Measurements from ENCODE around the gene PLPP7. TPM values are rescaled to one million over a fixed set of nuclear protein-coding genes. Genes with fewer than 3 reads are reported as not detected.

PLPP7 gene
- polyA plus RNA-seq, 1 of the 3 experiments (the other 2 are of a cell fraction) = 8.6 TPM

GRCh38 chr9:131257266-131258025 is 32.1 kb upstream of the PLPP7 start:
- H3K9me3 ChIP-seq = no peaks in the 10 kb centered on the region
- no peak for TF ChIP-seq NFIC (IDR thresholded peaks at IDR 0.05; ENCODE audit: borderline replicate concordance)
- no peak for TF ChIP-seq SIN3A (IDR thresholded peaks at IDR 0.05; ENCODE audit: borderline replicate concordance, low read depth, low read length)
- no peak for TF ChIP-seq IRF3 (IDR thresholded peaks at IDR 0.05; ENCODE audit: low read depth, low read length)
- TF ChIP-seq USF1 (IDR thresholded peaks at IDR 0.05; ENCODE audit: borderline replicate concordance, low read depth) = no peak
- TF ChIP-seq RFX5 (IDR thresholded peaks at IDR 0.05; ENCODE audit: low read length) = no peak
- TF ChIP-seq TEAD4 (IDR thresholded peaks at IDR 0.05; ENCODE audit: borderline replicate concordance, insufficient read depth) = no peak
- TF ChIP-seq FOSL2 (IDR thresholded peaks at IDR 0.05; ENCODE audit: borderline replicate concordance, low read depth) = no peak
- TF ChIP-seq USF2 (IDR thresholded peaks at IDR 0.05; ENCODE audit: borderline replicate concordance, low read depth, low read length) = no peak
- no peak for TF ChIP-seq ELF1 (IDR thresholded peaks at IDR 0.05)
- no peak for TF ChIP-seq FOXM1 (IDR thresholded peaks at IDR 0.05; ENCODE audit: low read depth)
- no peak for TF ChIP-seq YY1 (IDR thresholded peaks at IDR 0.05; ENCODE audit: low read depth)
- no peak for TF ChIP-seq TCF12 (IDR thresholded peaks at IDR 0.05)
- TF ChIP-seq JUND (IDR thresholded peaks at IDR 0.05) = no peak
- no peak for TF ChIP-seq CHD2 (IDR thresholded peaks at IDR 0.05; ENCODE audit: low read length, partially characterized antibody)
- no peak for TF ChIP-seq EZH2phosphoT487 (IDR thresholded peaks at IDR 0.05; ENCODE audit: borderline replicate concordance, low read depth)
- TF ChIP-seq EP300 (IDR thresholded peaks at IDR 0.05; ENCODE audit: borderline replicate concordance in 1 of 2, low read depth in 1 of 2, low read length in 1 of 2) = no peak
- no peak for TF ChIP-seq RCOR1 (IDR thresholded peaks at IDR 0.05; ENCODE audit: low read length)
- TF ChIP-seq ZBTB33 (IDR thresholded peaks at IDR 0.05; ENCODE audit: borderline replicate concordance, low read depth) = no peak
- CTCF ChIA-PET = interaction anchor here (0.7 to 2.7 kb wide), 3 partner anchors 42 to 200 kb away, joined by 3 to 10 read pairs (median 3); no protein-coding TSS in a partner anchor
- no peak overlapping the region for H3K4me3 ChIP-seq (ENCODE audit: low read depth in 2 of 2, low read length in 1 of 2)
- no peak overlapping the region for H3K9ac ChIP-seq
- DNase-seq = no peak
- WGBS (ENCODE audit: low lambda C conversion rate) = 92% methylated on average over 13 of the region's 15 CpGs
- peaks cover 5 to 11% of the 10 kb centered on the region in 2 experiments; a peak in 2 of 4 replicates for H3K4me1 ChIP-seq (ENCODE audit: control insufficient read depth in 1 of 2, insufficient read depth in 2 of 2, low read depth in 1 of 2, low read length in 1 of 2)
- no peaks in the 10 kb centered on the region for H3K27me3 ChIP-seq (ENCODE audit: insufficient read depth)
- POLR2A ChIA-PET = no interaction called here
- no peaks in the 10 kb centered on the region for H3K9me2 ChIP-seq
- H3K79me2 ChIP-seq (ENCODE audit: insufficient read depth) = no peaks in the 10 kb centered on the region
- H3K4me2 ChIP-seq = no peak overlapping the region
- no peak overlapping the region for H2AFZ ChIP-seq (ENCODE audit: low read depth)
- peaks cover 9% of the 10 kb centered on the region for H3F3A ChIP-seq (replicated peaks; ENCODE audit: insufficient read depth)
- H3K27ac ChIP-seq (ENCODE audit: low read depth in 2 of 2, low read length in 1 of 2) = no peak overlapping the region
- no peaks in the 10 kb centered on the region for H3K36me3 ChIP-seq (replicated peaks in 1 of 2; ENCODE audit: control insufficient read depth in 1 of 2, insufficient read depth in 2 of 2, low read length in 1 of 2)
- H4K20me1 ChIP-seq (ENCODE audit: insufficient read depth) = no peaks in the 10 kb centered on the region

Measured in SK-N-SH (cell line).